ENCODE results near the gene HDDC2.

Gene HDDC2

DNA sequence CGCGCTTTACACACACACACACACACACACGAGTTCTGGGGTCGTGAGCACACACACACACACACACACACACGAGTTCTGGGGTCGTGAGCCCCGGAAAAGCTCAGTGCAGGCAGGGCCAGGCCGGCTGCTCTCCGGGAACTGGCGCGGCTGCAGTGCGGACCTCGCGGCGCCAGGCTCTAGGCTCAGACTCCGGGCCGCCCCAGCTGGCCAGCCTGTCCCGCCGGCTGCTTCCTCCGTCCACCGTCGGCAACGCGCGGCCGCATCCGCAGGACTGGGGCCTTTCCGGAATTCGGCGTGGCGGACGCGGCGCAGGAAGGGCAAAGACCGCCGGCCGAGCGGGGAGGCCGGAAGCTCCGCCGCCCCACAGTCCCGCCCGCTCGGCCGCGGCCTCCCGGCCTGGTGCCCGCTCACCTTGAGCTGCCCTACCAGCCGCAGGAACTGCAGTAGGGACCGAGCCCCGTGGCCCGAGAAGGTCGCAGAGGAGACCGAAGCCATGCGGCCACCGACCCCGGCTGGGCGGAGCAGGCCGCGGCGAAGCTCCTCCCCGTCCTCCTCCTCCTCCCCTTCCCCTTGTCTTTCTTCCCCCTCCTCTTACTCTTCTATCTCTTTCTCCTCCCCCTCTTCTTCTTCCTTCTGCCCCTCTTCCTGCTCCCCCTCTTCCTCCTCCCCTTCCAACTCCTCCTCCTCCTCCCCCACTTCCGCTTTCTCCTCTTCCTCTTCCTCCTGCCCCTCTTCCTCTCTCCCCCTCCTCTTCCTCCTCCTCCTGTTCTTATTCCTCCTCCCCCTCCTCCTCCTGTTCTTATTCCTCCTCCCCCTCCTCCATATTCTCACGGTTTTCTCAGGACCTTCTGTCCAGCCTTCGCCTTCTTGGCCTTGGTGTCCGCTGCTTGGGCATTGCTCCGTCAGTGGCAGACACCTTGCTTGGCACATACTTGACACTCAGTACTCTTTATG, at the start of gene HDDC2:
Gene HDDC2, minus strand, starts transcription at position 533 of the 957 bp plus-strand sequence. Its CDS starts 35 bp downstream, at position 498.
- Histone ChIP-seq H3K27me3 (ENCODE audit: low read length) (no peaks in the 10 kb centered on the region), H3K4me3 (ENCODE audit: insufficient read depth, low read length, poor library complexity, severe bottlenecking) (peak within 1 kb of the TSS; percentile 76), H3K79me2 (ENCODE audit: insufficient read depth, low read length) (peaks cover 38% of the 10 kb centered on the region), H2AFZ (ENCODE audit: low read depth, low read length, severe bottlenecking) (peak within 1 kb of the TSS; percentile 68), H3K4me2 (ENCODE audit: low read depth, low read length, poor library complexity, severe bottlenecking) (peak within 1 kb of the TSS; percentile 70), H4K20me1 (ENCODE audit: low read depth, low read length) (no peaks in the 10 kb centered on the region), H3K9me2 (replicated peaks; ENCODE audit: insufficient read depth, low read length) (no peaks in the 10 kb centered on the region), H3K36me3 (ENCODE audit: low read length) (peaks cover 28% of the 10 kb centered on the region), H3K9ac (ENCODE audit: low read length) (peak within 1 kb of the TSS; percentile 81), H3K27ac (ENCODE audit: low read depth, low read length) (peak within 1 kb of the TSS; percentile 69), H3F3A (ENCODE audit: insufficient read depth) (peaks cover 14% of the 10 kb centered on the region), H3K9me3 (ENCODE audit: insufficient read depth, low read length) (no peaks in the 10 kb centered on the region)
- TF ChIP-seq EZH2phosphoT487 (conservative IDR thresholded peaks at IDR 0.05; ENCODE audit: low read length): no peak
- TF ChIP-seq, protein P1, sequence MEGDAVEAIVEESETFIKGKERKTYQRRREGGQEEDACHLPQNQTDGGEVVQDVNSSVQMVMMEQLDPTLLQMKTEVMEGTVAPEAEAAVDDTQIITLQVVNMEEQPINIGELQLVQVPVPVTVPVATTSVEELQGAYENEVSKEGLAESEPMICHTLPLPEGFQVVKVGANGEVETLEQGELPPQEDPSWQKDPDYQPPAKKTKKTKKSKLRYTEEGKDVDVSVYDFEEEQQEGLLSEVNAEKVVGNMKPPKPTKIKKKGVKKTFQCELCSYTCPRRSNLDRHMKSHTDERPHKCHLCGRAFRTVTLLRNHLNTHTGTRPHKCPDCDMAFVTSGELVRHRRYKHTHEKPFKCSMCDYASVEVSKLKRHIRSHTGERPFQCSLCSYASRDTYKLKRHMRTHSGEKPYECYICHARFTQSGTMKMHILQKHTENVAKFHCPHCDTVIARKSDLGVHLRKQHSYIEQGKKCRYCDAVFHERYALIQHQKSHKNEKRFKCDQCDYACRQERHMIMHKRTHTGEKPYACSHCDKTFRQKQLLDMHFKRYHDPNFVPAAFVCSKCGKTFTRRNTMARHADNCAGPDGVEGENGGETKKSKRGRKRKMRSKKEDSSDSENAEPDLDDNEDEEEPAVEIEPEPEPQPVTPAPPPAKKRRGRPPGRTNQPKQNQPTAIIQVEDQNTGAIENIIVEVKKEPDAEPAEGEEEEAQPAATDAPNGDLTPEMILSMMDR (IDR thresholded peaks at IDR 0.05; ENCODE audit: insufficient read depth, low read length, poor library complexity, severe bottlenecking): no peak

GRCh38 chr6:125346926-125347563, 45.3 kb upstream of the HDDC2 start:
- peak overlapping the region; percentile 64 for H3K4me2 ChIP-seq (ENCODE audit: low read depth, low read length, poor library complexity, severe bottlenecking)
- H3K79me2 ChIP-seq (ENCODE audit: insufficient read depth, low read length): no peaks in the 10 kb centered on the region
- no peaks in the 10 kb centered on the region for H3K9me3 ChIP-seq (ENCODE audit: insufficient read depth, low read length)
- TF ChIP-seq, protein P1 (IDR thresholded peaks at IDR 0.05; ENCODE audit: insufficient read depth, low read length, poor library complexity, severe bottlenecking): no peak
- no peak for TF ChIP-seq EZH2phosphoT487 (conservative IDR thresholded peaks at IDR 0.05; ENCODE audit: low read length)
- no peaks in the 10 kb centered on the region for H3K36me3 ChIP-seq (ENCODE audit: low read length)
- H3K4me3 ChIP-seq (ENCODE audit: insufficient read depth, low read length, poor library complexity, severe bottlenecking): no peak overlapping the region
- no peaks in the 10 kb centered on the region for H4K20me1 ChIP-seq (ENCODE audit: low read depth, low read length)
- H3K27me3 ChIP-seq (ENCODE audit: low read length): no peaks in the 10 kb centered on the region
- no peaks in the 10 kb centered on the region for H3F3A ChIP-seq (ENCODE audit: insufficient read depth)
- H3K9ac ChIP-seq (ENCODE audit: low read length): peak overlapping the region; percentile 14; the same call in 1 of the 2 replicates
- no peaks in the 10 kb centered on the region for H3K9me2 ChIP-seq (replicated peaks; ENCODE audit: insufficient read depth, low read length)
- no peak overlapping the region for H3K27ac ChIP-seq (ENCODE audit: low read depth, low read length)
- H2AFZ ChIP-seq (ENCODE audit: low read depth, low read length, severe bottlenecking): peak overlapping the region; percentile 44

DNA sequence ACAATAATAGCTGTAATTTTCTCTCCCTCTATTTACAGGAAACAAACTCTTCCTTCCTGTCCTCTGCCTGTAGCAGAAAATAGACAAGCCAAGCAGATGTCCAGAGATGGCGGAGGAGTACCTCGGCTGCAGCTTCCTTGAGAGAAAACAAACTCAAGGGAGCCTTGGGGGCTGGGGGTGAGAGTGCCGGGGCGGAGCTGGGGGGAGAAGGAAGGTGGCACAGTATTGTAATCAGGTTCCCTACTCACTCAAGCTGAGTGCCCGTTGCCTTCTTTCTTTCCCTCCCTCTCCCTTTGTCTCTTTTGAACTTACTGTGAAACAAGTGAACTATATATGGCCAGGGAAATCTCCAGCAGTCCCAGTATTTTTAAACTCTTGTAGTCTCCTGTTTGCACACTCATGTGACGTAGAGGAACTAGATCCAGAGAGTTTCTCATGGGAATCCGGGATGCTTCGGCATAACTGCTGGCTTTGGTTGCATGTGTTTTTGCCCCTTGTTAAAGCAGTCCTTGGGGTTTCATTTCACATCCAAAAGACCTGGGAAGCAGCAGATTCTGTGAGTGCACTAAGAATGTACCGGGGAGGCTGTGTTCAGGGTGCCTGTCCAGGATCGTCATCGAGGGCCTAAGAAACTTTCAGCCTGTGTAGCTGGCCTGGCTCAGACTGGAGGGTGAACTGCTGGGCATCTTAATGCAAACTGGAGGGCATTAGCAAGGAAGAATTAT, 44.6 kb upstream of the HDDC2 start:
- H3K9me2 ChIP-seq (replicated peaks; ENCODE audit: insufficient read depth, low read length): no peaks in the 10 kb centered on the region
- peak overlapping the region; percentile 64 for H3K4me2 ChIP-seq (ENCODE audit: low read depth, low read length, poor library complexity, severe bottlenecking)
- no peaks in the 10 kb centered on the region for H3K27me3 ChIP-seq (ENCODE audit: low read length)
- TF ChIP-seq, protein P1 (IDR thresholded peaks at IDR 0.05; ENCODE audit: insufficient read depth, low read length, poor library complexity, severe bottlenecking): no peak
- no peak for TF ChIP-seq EZH2phosphoT487 (conservative IDR thresholded peaks at IDR 0.05; ENCODE audit: low read length)
- no peaks in the 10 kb centered on the region for H3K36me3 ChIP-seq (ENCODE audit: low read length)
- no peak overlapping the region for H3K4me3 ChIP-seq (ENCODE audit: insufficient read depth, low read length, poor library complexity, severe bottlenecking)
- H3K27ac ChIP-seq (ENCODE audit: low read depth, low read length): no peak overlapping the region
- peak overlapping the region; percentile 14; the same call in 1 of the 2 replicates for H3K9ac ChIP-seq (ENCODE audit: low read length)
- no peaks in the 10 kb centered on the region for H4K20me1 ChIP-seq (ENCODE audit: low read depth, low read length)
- H2AFZ ChIP-seq (ENCODE audit: low read depth, low read length, severe bottlenecking): peak overlapping the region; percentile 44
- H3F3A ChIP-seq (ENCODE audit: insufficient read depth): no peaks in the 10 kb centered on the region
- no peaks in the 10 kb centered on the region for H3K79me2 ChIP-seq (ENCODE audit: insufficient read depth, low read length)
- no peaks in the 10 kb centered on the region for H3K9me3 ChIP-seq (ENCODE audit: insufficient read depth, low read length)

Measured in SU-DHL-6 (cell line).